HFF-Myc (cell line): ENCODE data around the gene TBC1D16.

Experiments used
- DNase-seq: peaks from one replicate; pipeline ENCODE4 v3.0.0-alpha.2; 2011; ENCODE audit warnings: low read depth; ENCODE audit errors: extremely low read depth
- H3K4me3 ChIP-seq: replicated peaks from 2 replicates; pipeline ENCODE4 v1.5.1; 2011; ENCODE audit warnings: low read depth, mild to moderate bottlenecking, control low read depth, low read length
- TF ChIP-seq, protein P1 (sequence below): IDR thresholded peaks from 2 replicates; pipeline ENCODE4 v1.5.1; 2012; ENCODE audit warnings: mild to moderate bottlenecking, low read depth, low read length, control low read depth; ENCODE audit errors: missing control alignments

TBC1D16 gene

DNA sequence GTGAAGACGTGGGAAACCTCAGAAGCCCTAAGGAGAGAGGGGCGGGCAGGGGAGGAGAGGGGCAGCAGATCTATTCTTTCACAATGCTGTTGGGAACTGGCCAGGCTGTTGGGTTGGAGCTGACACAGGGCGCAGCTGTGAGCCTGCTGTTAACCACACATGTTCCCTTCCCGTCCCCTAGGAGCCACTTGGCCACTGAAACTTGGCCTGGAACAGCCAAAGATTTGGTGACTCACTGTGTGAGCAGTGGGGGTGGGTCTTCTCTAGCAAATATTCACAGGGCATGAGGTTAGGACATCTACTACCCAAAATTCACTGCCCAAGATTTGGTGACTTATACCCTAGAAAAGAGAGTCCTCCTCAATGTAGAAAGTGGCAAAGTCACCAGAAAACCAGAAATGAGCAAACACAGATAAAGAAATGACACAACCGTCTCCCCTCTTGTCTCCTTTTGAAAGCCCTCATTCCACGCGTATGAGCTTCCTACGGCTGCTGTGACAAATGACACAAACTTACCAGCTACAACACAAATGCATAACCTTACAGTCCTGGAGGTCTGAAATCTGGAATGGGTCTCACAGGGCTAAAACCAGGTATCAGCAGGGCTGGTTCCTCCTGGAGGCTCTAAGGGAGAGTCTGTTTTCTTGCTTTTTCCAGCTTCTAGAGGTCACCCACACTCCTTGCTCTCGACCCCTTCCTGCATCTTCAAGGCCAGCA lies 6.3 kb downstream of the TBC1D16 start:
- TF ChIP-seq, protein P1, sequence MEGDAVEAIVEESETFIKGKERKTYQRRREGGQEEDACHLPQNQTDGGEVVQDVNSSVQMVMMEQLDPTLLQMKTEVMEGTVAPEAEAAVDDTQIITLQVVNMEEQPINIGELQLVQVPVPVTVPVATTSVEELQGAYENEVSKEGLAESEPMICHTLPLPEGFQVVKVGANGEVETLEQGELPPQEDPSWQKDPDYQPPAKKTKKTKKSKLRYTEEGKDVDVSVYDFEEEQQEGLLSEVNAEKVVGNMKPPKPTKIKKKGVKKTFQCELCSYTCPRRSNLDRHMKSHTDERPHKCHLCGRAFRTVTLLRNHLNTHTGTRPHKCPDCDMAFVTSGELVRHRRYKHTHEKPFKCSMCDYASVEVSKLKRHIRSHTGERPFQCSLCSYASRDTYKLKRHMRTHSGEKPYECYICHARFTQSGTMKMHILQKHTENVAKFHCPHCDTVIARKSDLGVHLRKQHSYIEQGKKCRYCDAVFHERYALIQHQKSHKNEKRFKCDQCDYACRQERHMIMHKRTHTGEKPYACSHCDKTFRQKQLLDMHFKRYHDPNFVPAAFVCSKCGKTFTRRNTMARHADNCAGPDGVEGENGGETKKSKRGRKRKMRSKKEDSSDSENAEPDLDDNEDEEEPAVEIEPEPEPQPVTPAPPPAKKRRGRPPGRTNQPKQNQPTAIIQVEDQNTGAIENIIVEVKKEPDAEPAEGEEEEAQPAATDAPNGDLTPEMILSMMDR, result no peak
- DNase-seq, result peak; percentile 69
- H3K4me3 ChIP-seq, result no peak overlapping the region

DNA sequence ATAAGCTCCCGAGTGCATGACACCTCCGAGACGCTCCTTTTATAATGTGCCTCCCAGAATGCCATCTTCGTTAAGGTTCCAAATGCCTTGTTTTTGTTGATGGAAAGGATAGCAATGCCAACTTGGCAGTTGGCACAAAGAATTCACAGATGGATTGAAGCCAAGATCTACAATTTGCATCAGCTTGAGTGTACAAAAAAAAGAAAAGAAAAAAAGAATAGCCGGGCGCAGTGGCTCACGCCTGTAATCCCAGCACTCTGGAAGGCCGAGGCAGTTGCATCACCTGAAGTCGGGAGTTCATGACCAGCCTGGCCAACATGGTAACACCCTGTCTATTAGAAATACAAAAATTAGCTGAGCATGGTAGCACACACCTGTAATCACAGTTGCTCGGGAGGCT lies 7.6 kb downstream of the TBC1D16 start:
- H3K4me3 ChIP-seq, result no peak overlapping the region
- no peak for DNase-seq
- TF ChIP-seq, protein P1, result no peak

DNA sequence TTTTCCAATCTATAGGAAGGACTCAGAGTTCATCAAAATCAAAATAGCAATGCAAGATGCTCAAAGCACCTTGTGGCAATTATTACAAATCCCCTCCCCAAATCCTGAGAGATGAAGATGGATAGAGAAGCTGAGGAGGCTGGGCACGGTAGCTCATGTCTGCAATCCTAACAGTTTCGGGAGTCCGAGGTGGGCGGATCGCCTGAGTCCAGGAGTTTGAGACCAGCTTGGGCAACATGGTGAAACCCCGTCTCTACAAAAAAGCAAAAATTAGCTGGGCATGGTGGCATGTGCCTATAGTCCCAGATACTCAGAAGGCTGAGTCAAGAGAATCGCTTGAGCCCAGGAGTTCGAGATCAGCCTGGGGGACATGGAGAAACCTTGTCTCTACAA lies 8.6 kb downstream of the TBC1D16 start:
- no peak for DNase-seq
- TF ChIP-seq, protein P1, result no peak
- no peak overlapping the region for H3K4me3 ChIP-seq

DNA sequence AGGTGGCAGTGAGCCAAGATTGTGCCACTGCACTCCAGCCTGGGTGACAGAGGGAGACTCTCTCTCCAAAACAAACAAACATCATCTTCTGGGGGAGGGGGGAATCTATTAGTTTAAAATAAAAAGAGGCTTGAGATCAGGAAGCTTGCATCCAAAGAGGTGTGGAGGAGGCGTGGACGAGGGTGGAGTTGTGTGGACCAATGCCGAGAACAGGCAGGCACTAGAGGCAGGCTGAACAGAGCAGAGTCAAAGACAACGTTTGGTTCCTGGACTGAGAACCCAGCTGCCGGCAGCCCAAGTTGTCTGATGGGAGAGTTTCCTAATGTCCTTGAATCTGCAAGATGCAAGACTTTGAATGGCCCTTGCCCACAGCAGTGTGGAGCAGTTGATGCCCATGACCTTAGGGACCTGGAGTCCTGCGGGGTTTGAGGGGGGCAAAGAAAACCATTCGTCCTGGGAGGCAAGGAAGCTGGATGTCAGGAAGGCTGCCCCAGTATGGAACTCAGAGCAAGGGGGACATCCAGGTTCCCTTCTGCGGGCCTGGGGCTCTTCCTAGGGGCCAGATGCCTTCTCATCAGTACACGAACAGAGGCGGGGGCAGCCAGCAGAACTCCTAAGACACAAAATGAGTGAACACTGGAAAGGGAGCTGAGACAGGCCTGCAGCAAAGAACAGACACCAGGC lies 9.2 kb downstream of the TBC1D16 start:
- DNase-seq, result no peak
- no peak overlapping the region for H3K4me3 ChIP-seq
- TF ChIP-seq, protein P1, result no peak

DNA sequence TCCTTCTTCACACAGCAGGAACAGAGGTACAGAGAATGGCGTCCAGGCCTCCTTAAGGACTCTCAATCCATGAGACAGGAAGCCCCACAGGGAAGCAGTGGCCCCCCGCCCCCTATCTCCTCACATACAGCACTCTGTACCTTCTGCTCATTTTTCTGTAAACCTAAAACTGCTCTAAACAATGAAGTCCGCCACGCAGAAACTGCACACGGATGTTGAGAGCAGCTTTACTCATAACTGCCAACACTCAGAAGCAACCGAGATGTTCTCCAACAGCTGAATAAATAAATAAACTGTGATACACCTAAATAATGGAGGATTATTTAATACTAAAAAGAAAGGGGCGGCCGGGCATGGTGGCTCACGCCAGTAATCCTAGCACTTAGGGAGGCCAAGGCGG lies 9.9 kb downstream of the TBC1D16 start:
- no peak for DNase-seq
- TF ChIP-seq, protein P1, result no peak
- no peak overlapping the region for H3K4me3 ChIP-seq

DNA sequence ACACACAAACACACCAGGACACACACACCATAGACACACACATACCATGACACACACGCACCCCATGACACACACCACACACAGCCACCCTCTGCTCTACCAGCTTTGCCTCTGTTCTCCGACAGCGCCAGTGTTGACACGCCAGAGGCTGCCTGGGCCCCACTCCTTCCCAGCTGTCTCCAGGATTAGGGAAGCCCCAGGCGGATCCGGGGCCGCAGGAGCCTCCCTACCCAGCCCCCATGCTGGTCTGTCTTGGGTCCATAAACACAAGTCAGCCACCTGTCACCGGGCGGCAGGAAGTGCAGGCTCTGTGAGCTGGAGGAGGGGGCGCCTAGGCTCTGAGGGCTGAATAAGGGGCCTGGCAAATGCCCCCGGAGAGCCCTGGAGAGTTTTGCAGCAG lies 10.5 kb downstream of the TBC1D16 start:
- H3K4me3 ChIP-seq, result no peak overlapping the region
- DNase-seq, result no peak
- TF ChIP-seq, protein P1, result no peak
